Keratinocyte (primary cell): Measurements from ENCODE around the gene PNPT1. TPM values are rescaled to one million over a fixed set of nuclear protein-coding genes. Genes with fewer than 3 reads are reported as not detected.
"Not testable (repeated sequence)": the region's sequence is repeated elsewhere in the genome, so short reads cannot be mapped to it uniquely, and the experiment has no call there.

Experiments used
- DNase-seq: peaks from one replicate; pipeline ENCODE4 v3.0.0-alpha.2; 2011; ENCODE audit warnings: low read depth, missing footprints, low spot score
- FAIRE-seq: peaks from 2 replicates; lab custom pipeline; 2011; peaks lifted over from hg19 to GRCh38; lab: Jason Lieb, UNC
- H2AFZ ChIP-seq: 2 replicates; pipeline ENCODE4 v1.6.0; 2012; ENCODE audit warnings: low read length, control low read depth, inconsistent platforms; ENCODE audit not compliant: control insufficient read depth
- H3K27ac ChIP-seq: 2 replicates; pipeline ENCODE4 v1.5.1; 2011; ENCODE audit warnings: low read length; ENCODE audit not compliant: control insufficient read depth, insufficient read depth
- H3K27me3 ChIP-seq: 3 replicates; pipeline ENCODE4 v1.6.0; 2011; ENCODE audit warnings: low read length; ENCODE audit not compliant: control insufficient read depth, insufficient read depth; ENCODE audit errors: extremely low read depth
- H3K36me3 ChIP-seq, 2 experiments: 2 replicates in 1 of 2; 3 replicates in 1 of 2; pipeline ENCODE4 v1.5.1; 2011; ENCODE audit warnings: low read length in 2 of 2, mild to moderate bottlenecking in 1 of 2; ENCODE audit not compliant: control insufficient read depth in 2 of 2, insufficient read depth in 2 of 2; ENCODE audit errors: extremely low read depth in 1 of 2
- H3K4me1 ChIP-seq: 3 replicates; pipeline ENCODE4 v1.5.1; 2011; ENCODE audit warnings: low read length; ENCODE audit not compliant: control insufficient read depth, insufficient read depth; ENCODE audit errors: extremely low read depth
- H3K4me2 ChIP-seq: 3 replicates; pipeline ENCODE4 v1.6.0; 2011; ENCODE audit warnings: low read depth, low read length; ENCODE audit not compliant: control insufficient read depth, insufficient read depth; ENCODE audit errors: extremely low read depth
- H3K4me3 ChIP-seq, 3 experiments: fragments of 200-600 bp in 1 of 3; sonication (generic) in 1 of 3; 2 replicates in 2 of 3; 3 replicates in 1 of 3; pipeline ENCODE4 v1.5.1; 2011 to 2016; ENCODE audit warnings: low read length in 3 of 3, mild to moderate bottlenecking in 3 of 3, control low read depth in 2 of 3, inconsistent platforms in 1 of 3, low read depth in 1 of 3, mixed read lengths in 1 of 3, mixed run types in 1 of 3, moderate library complexity in 1 of 3; ENCODE audit not compliant: control insufficient read depth in 2 of 3, insufficient read depth in 2 of 3; ENCODE audit errors: extremely low read depth in 1 of 3
- H3K79me2 ChIP-seq: 2 replicates; pipeline ENCODE4 v1.6.0; 2012; ENCODE audit warnings: low read length; ENCODE audit not compliant: control insufficient read depth, insufficient read depth
- H3K9ac ChIP-seq: 3 replicates; pipeline ENCODE4 v1.6.0; 2011; ENCODE audit warnings: low read length; ENCODE audit not compliant: control insufficient read depth, insufficient read depth; ENCODE audit errors: extremely low read depth
- H3K9me1 ChIP-seq: 3 replicates; pipeline ENCODE4 v1.6.0; 2011; ENCODE audit warnings: low read length; ENCODE audit not compliant: control insufficient read depth, insufficient read depth; ENCODE audit errors: extremely low read depth
- H3K9me3 ChIP-seq: 2 replicates; pipeline ENCODE4 v1.5.1; 2012; ENCODE audit warnings: low read depth, low read length; ENCODE audit not compliant: control insufficient read depth
- H4K20me1 ChIP-seq: 3 replicates; pipeline ENCODE4 v1.6.0; 2011; ENCODE audit warnings: low read length; ENCODE audit not compliant: control insufficient read depth, insufficient read depth; ENCODE audit errors: extremely low read depth
- CTCF ChIP-seq, 3 experiments: IDR thresholded peaks in 1 of 3; conservative IDR thresholded peaks in 1 of 3; optimal IDR thresholded peaks in 1 of 3; 2 replicates in 2 of 3; 3 replicates in 1 of 3; pipeline versions ENCODE3 to v1.5.1; 2011; ENCODE audit warnings: low read length in 3 of 3, mild to moderate bottlenecking in 3 of 3, moderate library complexity in 2 of 3, control low read depth in 1 of 3, inconsistent platforms in 1 of 3; ENCODE audit not compliant: insufficient read depth in 2 of 3; ENCODE audit errors: extremely low read depth in 1 of 3
- EZH2 ChIP-seq: IDR thresholded peaks from one replicate; pipeline ENCODE4 v1.6.1; 2012; ENCODE audit warnings: inconsistent platforms, mild to moderate bottlenecking, low read length, moderate library complexity
- dilution Hi-C: fragments of 300-500 bp; cut with MboI; formaldehyde crosslinking; loops from one replicate; pipeline ENCODE4 v1.7.0; 2020; ENCODE audit warnings: low sequenced_read_pairs; ENCODE audit not compliant: extremely low pct_ligation_motif_present
- polyA plus RNA-seq, 5 experiments: library from polyadenylated mRNA; depleted of rRNA in 3 of 5; stranded (reverse) in 3 of 5; stranded (forward) in 1 of 5; unstranded in 1 of 5; fragments of >200 nt; gene quantifications; 1 replicate in 1 of 5; 2 replicates in 3 of 5; 3 replicates in 1 of 5; pipeline versions ENCODE4 v1.2.1 to v1.2.3, GENCODE V29; 2011 to 2012; ENCODE audit warnings: missing spikeins in 2 of 5, low read depth in 1 of 5, low replicate concordance in 1 of 5

Gene PNPT1
- polyA plus RNA-seq, 1 donor (not counting 4 experiments of a cell fraction or from before 2014, with no cell fraction given), result 36.1 TPM

GRCh38 chr2:55715626-55716025, 22.0 kb upstream of the PNPT1 start:
- FAIRE-seq, result no peak

DNA sequence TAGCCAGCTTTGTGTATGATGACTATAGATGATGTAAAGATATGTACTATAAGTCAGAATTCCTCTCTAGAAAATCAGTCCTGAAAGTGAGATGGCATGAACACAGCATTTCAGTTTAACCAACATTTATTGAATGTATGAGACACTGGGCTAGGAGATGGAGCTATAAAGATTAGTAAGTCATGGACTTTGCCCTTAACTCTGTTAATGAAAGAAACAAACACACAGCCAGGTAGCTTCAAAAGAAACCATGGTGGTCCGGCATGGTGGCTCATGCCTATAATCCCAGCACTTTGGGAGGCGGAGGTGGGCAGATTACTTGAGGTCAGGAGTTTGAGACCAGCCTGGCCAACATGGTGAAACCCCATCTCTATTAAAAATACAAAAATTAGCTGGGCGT, 21.5 kb upstream of the PNPT1 start:
- H3K4me2 ChIP-seq, H3K36me3 ChIP-seq, H3K9me1 ChIP-seq, H3K27me3 ChIP-seq, H3K9me3 ChIP-seq, dilution Hi-C loops, H3K9ac ChIP-seq, H3K4me3 ChIP-seq, H3K27ac ChIP-seq, DNase-seq, FAIRE-seq, H2AFZ ChIP-seq, H4K20me1 ChIP-seq, H3K79me2 ChIP-seq, H3K4me1 ChIP-seq: not testable (repeated sequence)

More at GRCh38 chr2:55715626-55716025, 22.0 kb upstream of the PNPT1 start:
- H4K20me1 ChIP-seq, result no peaks in the 10 kb centered on the region
- H3K9me1 ChIP-seq, result no peaks in the 10 kb centered on the region
- H3K4me2 ChIP-seq, result no peak overlapping the region
- no peaks in the 10 kb centered on the region for H3K4me1 ChIP-seq
- H3K27ac ChIP-seq, result no peak overlapping the region
- no peaks in the 10 kb centered on the region for H3K79me2 ChIP-seq
- H2AFZ ChIP-seq, result no peak overlapping the region
- no peaks in the 10 kb centered on the region for H3K27me3 ChIP-seq
- H3K36me3 ChIP-seq, result no peaks in the 10 kb centered on the region
- DNase-seq, result no peak
- dilution Hi-C loops, result no loop called here
- H3K9ac ChIP-seq, result no peak overlapping the region
- no peak overlapping the region for H3K4me3 ChIP-seq
- TF ChIP-seq EZH2 (no peak), CTCF (optimal IDR thresholded peaks at IDR 0.05 in 1 of 3, IDR thresholded peaks at IDR 0.05 in 1 of 3, conservative IDR thresholded peaks at IDR 0.05 in 1 of 3; ENCODE audit: extremely low read depth in 1 of 3, insufficient read depth in 2 of 3, low read length in 3 of 3) (no peak)
- H3K9me3 ChIP-seq, result no peaks in the 10 kb centered on the region

DNA sequence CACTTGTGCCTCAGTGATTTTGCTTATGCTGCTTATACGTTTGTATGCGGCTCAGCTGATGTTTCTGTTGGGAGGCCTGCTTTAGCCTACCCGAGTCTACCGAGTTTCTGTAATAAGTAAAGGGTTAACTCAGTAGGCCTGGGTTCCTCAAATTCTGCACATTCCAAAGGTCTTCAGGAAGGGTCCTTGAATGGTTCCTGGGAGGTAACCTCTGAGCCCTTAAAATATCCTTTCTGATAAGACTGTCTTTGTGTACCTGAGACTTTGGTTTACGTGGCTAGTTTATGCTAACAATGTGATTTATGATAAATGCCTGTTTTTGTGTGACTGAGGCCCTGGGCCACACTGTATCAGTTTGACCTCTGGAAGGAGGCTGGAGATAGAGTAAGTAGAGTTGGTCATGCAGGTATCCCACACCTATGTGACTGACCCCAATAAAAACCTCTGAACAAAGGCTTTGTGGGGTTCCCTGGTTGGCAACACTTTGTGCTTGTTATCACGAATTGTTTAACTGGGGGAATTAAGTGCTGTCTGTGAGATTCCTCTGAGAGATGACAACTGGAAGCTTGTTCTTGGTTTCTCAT, 18.9 kb upstream of the PNPT1 start:
- H3K9ac ChIP-seq, result no peak overlapping the region
- no peak overlapping the region for H3K27ac ChIP-seq
- no peak for TF ChIP-seq CTCF (optimal IDR thresholded peaks at IDR 0.05 in 1 of 3, IDR thresholded peaks at IDR 0.05 in 1 of 3, conservative IDR thresholded peaks at IDR 0.05 in 1 of 3; ENCODE audit: extremely low read depth in 1 of 3, insufficient read depth in 2 of 3, low read length in 3 of 3)
- TF ChIP-seq EZH2, result no peak
- H3K9me3 ChIP-seq, result no peaks in the 10 kb centered on the region
- no peak overlapping the region for H2AFZ ChIP-seq
- H3K4me2 ChIP-seq, result no peak overlapping the region
- no peak for DNase-seq
- FAIRE-seq, result no peak
- H3K4me3 ChIP-seq, result no peak overlapping the region
- dilution Hi-C loops, result no loop called here
- H3K9me1 ChIP-seq, result no peaks in the 10 kb centered on the region
- H3K4me1 ChIP-seq, result no peaks in the 10 kb centered on the region
- H3K27me3 ChIP-seq, result no peaks in the 10 kb centered on the region
- no peaks in the 10 kb centered on the region for H3K36me3 ChIP-seq
- H4K20me1 ChIP-seq, result no peaks in the 10 kb centered on the region
- no peaks in the 10 kb centered on the region for H3K79me2 ChIP-seq
